ENCODE results near the gene SKAP1.
A peak's percentile ranks its signal among the peaks of the same experiment; 100 is the strongest.

The SKAP1 gene

GRCh38 chr17:48378708-48379392 is 51.2 kb downstream of the SKAP1 start:
- TF ChIP-seq CTCF (IDR thresholded peaks at IDR 0.05; ENCODE audit: insufficient read depth, low read length, poor library complexity, severe bottlenecking) = no peak
- Histone ChIP-seq H3K36me3 (ENCODE audit: control insufficient read depth, insufficient read depth, low read length) (peaks cover 4% of the 10 kb centered on the region), H3K27me3 (replicated peaks; ENCODE audit: control insufficient read depth, insufficient read depth, low read length) (no peaks in the 10 kb centered on the region), H3K4me3 (replicated peaks; ENCODE audit: low read depth, low read length) (no peak overlapping the region)
- no peak for DNase-seq (ENCODE audit: extremely low read depth, insufficient read length)

GRCh38 chr17:48378238-48378637 is 51.8 kb downstream of the SKAP1 start:
- DNase-seq (ENCODE audit: extremely low read depth, insufficient read length) = no peak
- peaks cover 4% of the 10 kb centered on the region for H3K36me3 ChIP-seq (ENCODE audit: control insufficient read depth, insufficient read depth, low read length)
- no peaks in the 10 kb centered on the region for H3K27me3 ChIP-seq (replicated peaks; ENCODE audit: control insufficient read depth, insufficient read depth, low read length)
- no peak overlapping the region for H3K4me3 ChIP-seq (replicated peaks; ENCODE audit: low read depth, low read length)
- no peak for TF ChIP-seq CTCF (IDR thresholded peaks at IDR 0.05; ENCODE audit: insufficient read depth, low read length, poor library complexity, severe bottlenecking)

GRCh38 chr17:48376682-48377325 is 53.2 kb downstream of the SKAP1 start:
- no peaks in the 10 kb centered on the region for H3K27me3 ChIP-seq (replicated peaks; ENCODE audit: control insufficient read depth, insufficient read depth, low read length)
- no peak for DNase-seq (ENCODE audit: extremely low read depth, insufficient read length)
- no peak overlapping the region for H3K4me3 ChIP-seq (replicated peaks; ENCODE audit: low read depth, low read length)
- peaks cover 4% of the 10 kb centered on the region for H3K36me3 ChIP-seq (ENCODE audit: control insufficient read depth, insufficient read depth, low read length)
- no peak for TF ChIP-seq CTCF (IDR thresholded peaks at IDR 0.05; ENCODE audit: insufficient read depth, low read length, poor library complexity, severe bottlenecking)

- H3K27me3 ChIP-seq (replicated peaks; ENCODE audit: control insufficient read depth, insufficient read depth, low read length) = no peaks in the 10 kb centered on the region
- no peak for DNase-seq (ENCODE audit: extremely low read depth, insufficient read length)
- TF ChIP-seq CTCF (IDR thresholded peaks at IDR 0.05; ENCODE audit: insufficient read depth, low read length, poor library complexity, severe bottlenecking) = no peak
- H3K4me3 ChIP-seq (replicated peaks; ENCODE audit: low read depth, low read length) = no peak overlapping the region
- peaks cover 4% of the 10 kb centered on the region for H3K36me3 ChIP-seq (ENCODE audit: control insufficient read depth, insufficient read depth, low read length)
Observed at GRCh38 chr17:48375356-48375755, 54.7 kb downstream of the SKAP1 start.

GRCh38 chr17:48374650-48375230 is 55.3 kb downstream of the SKAP1 start:
- Histone ChIP-seq H3K27me3 (replicated peaks; ENCODE audit: control insufficient read depth, insufficient read depth, low read length) (no peaks in the 10 kb centered on the region), H3K36me3 (ENCODE audit: control insufficient read depth, insufficient read depth, low read length) (peaks cover 4% of the 10 kb centered on the region), H3K4me3 (replicated peaks; ENCODE audit: low read depth, low read length) (no peak overlapping the region)
- DNase-seq (ENCODE audit: extremely low read depth, insufficient read length) = no peak
- peak; percentile 70 for TF ChIP-seq CTCF (IDR thresholded peaks at IDR 0.05; ENCODE audit: insufficient read depth, low read length, poor library complexity, severe bottlenecking)
